EH (cell line): Measurements from ENCODE around the gene LBP.
"Not testable (repeated sequence)": the region's sequence is repeated elsewhere in the genome, so short reads cannot be mapped to it uniquely, and the experiment has no call there.

Experiments used
- DNase-seq: peaks from one replicate; pipeline ENCODE4 v3.0.0-alpha.2; 2015; ENCODE audit warnings: low read depth

The LBP gene

GRCh38 chr20:38320221-38320620, 26.1 kb upstream of the LBP start:
- DNase-seq, result no peak

- peak; percentile 76 for DNase-seq
Observed at GRCh38 chr20:38321959-38322598, 24.2 kb upstream of the LBP start.

DNA sequence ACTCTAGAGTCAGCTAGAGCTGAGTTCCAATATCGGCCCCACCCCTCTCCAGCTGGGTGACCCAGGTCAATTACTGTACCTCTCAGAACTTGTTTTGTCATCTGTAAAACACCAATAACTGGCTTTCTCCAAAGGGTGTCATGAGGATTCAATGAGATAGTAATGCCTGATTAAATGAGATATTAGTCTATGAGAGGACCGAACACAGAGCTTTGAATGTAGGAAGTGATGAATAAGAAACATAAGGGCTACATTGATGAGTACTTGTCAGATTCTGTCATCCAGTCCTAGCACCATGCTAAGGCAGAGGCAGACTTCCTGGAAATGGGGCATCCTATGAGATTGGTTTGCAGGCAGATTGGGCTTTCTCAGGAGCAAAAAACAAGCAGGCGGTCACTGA, 22.1 kb upstream of the LBP start:
- DNase-seq, result no peak

DNA sequence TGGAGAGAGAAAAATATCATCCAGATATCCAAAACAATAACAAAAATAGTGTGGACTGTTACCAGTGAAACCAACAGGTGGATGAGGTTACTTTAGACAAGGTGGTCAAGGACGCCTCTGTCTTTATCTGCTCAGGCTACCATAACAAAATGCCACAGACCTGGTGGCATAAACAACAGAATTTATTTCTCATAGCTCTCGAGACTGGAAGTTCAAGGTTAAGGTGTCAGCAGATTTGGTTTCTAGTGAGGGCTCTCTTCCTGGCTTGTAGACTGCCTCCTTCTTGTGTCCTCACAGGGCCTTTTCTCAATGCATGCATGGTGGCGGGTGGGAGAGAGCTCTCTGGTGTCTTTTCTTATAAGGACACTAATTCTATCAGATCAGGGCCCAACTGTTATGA, 21.1 kb upstream of the LBP start:
- no peak for DNase-seq

DNA sequence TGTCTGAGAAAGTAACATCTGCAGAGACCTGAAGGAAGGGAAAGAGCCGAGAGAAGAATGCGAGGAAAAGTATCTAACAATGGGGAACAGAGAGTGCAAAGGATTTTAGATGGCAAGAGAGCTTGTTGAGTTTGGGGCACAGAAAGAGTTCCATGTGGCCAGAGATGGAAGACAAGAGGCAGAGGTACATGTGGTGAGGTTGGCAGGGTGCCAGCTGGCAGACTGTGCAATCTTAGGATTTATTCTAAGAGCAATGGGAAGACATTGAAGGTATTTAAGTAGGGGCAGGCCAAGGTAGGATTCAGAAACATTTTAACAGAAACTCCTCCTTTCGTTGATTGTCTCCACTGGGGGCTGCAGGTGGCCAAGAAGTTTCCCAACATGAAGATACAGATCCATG, 20.4 kb upstream of the LBP start:
- no peak for DNase-seq

GRCh38 chr20:38326309-38326708, 20.0 kb upstream of the LBP start:
- DNase-seq, result no peak

GRCh38 chr20:38330638-38331037, 15.6 kb upstream of the LBP start:
- no peak for DNase-seq

- DNase-seq, result no peak
Observed at GRCh38 chr20:38331245-38331644, 15.0 kb upstream of the LBP start.

GRCh38 chr20:38331814-38332213, 14.5 kb upstream of the LBP start:
- DNase-seq, result no peak

DNA sequence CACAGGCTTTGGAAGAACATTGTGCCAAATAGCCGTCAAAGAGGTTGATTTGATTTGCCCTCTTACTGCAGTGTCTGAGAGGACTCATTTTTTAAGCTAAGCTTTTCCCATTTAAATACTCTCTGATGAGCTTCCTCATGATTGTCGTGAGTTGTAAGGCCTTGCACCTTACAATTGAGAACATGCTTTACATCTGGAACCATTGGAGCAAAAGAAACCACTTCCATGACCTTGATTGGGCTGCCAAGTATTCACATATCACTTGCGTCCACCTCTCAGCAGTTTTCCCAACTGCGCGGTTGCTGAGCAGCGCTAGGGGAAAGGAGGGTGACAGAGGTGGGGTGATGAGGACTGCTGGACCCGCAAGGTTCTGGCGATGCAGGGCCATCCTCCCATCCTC, 12.3 kb upstream of the LBP start:
- DNase-seq, result no peak

- DNase-seq, result no peak
Observed at GRCh38 chr20:38336726-38337125, 9.6 kb upstream of the LBP start.

DNA sequence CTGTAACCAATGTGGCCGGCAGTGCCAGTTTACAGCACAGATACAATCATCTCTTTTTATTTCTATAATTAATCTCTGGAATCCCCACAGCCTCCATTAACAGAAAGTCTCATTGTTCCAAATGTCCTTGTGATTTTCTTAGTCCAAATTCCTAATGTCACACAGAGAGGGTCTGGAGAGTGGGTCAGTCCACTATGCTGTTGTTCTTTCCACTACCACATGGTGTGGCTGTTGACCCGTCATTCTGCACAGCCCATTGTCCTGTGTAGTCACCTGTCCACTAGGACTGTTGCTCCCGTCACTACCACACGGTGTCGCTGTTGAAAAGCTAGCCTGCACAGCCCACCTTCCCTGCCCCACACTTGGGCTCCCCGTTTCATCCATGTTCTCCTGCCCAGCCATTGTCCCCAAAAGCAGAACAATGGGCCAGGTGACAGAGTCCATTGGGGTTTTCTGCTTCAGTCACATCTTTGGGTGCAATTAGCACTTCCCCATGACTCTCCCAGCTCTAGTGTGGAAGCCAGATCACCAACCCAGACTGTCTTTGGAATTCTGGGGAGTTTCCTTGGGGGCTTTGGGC, 8.6 kb upstream of the LBP start:
- DNase-seq, result peak; percentile 16

GRCh38 chr20:38338849-38339520, 7.3 kb upstream of the LBP start:
- DNase-seq, result peak; percentile 33

- not testable (repeated sequence) for DNase-seq
Observed at GRCh38 chr20:38339521-38339896, 6.8 kb upstream of the LBP start.

GRCh38 chr20:38339997-38340396, 6.3 kb upstream of the LBP start:
- no peak for DNase-seq

DNA sequence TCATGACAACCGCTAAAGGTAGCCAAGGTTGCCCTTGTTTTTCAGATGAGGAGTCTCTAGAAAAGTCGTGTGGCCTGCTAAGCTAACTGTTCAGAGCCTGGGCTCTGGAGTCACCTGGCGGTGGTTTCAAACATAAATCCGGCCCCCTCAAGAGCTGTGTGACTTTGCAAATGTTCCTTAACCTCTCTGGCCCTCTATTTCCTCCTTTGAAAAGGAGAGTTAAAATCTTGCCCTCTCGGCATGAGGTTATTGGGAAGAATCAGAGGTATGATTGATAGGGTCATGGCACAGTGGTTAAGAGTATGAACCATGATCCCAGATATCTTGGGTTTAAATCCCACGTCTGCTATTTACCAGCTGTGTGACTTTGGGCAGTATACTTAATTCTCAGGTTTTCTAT, 5.6 kb upstream of the LBP start:
- no peak for DNase-seq

GRCh38 chr20:38342216-38342615, 4.1 kb upstream of the LBP start:
- DNase-seq, result no peak

- DNase-seq, result no peak
Observed at GRCh38 chr20:38342713-38343310, 3.5 kb upstream of the LBP start.

DNA sequence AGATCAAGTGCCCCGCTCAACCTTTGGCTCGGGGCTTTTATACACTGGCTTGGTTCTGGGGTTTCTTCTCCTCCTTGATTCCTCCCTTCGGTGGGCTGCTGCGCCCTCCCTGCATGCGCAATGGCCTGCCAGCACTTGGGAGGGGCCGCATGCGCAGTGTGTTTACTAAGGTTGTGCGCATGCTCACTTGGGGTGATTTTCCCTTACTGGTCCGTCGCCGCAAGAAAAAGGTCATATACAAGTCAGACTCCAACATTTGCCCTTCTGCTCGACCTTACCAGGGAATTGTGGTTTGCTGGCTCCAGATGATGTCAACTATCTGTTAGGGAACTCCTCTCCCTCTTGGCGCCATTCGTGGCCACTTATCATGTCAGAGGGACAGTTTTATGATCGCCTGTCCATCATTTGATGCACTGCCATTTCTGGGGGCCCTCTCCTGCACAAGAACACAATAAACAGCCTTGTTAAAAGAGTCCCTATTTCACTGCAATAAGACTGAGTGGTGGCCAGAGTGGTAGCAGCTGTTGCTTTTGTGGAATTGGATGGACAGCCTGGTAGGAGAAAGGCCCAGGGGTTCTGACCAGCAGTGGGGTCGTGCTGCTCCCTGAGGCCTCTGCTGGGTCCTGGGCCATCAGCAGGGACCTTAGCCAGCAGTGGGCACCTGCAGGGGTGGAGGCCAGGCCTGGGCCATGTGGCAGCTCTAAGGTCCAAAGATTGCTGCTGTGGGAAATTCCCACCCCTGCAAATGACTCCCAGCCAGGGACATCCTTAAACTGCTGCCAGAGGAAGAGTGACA, 2.8 kb upstream of the LBP start:
- DNase-seq, result peak; percentile 27

DNA sequence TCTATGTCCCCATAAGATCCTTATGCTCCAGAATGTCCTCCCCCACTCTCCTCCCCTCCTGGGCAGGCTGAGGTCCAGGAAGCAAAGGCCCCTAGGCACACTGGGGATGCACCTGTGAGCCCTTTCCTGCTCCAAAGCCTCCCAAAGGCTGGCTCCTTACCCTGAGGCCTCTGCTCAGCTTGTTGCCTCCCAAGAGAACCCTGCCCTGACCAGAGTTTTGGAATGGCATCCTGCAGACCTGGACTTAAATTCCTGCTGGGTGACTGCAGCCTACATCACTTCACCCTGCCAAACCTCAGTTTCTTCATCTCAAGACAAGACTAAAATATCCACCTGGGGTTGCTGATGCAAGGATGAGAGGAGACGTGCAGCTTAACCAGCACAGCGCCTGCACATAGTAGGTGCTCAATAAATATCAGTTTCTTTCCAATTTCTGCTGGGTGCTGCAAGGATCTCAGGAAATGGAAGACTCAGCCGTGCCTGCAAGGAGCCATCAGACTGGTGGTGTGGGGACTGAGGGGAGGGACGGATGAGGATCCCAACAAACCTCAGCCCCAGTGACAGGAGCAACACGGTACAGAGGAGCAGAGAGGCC, 2.1 kb upstream of the LBP start:
- peak; percentile 4 for DNase-seq

GRCh38 chr20:38345643-38346042, 639 bp upstream of the LBP start:
- DNase-seq, result no peak

DNA sequence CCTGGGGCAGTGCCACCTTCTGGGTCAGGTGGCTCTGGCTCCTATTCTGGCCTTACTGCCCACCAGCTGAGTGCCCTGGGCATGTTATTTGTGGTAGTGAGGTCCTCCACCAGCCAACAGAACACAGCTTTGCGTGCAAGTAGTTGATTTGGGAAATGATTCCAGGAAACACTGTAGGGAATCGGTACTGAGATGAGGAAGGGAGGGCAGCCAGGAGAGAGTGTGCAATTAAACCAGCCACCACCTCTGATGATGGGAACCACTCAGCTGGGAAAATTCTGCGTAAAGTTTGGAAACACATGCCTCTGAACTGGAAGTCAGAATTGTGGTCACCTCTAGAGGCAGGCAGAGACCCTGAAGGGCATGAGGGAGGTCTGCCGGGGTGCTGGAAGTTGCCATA, 459 bp downstream of the LBP start:
- DNase-seq, result no peak
